Left renal pelvis (tissue), 4 donors: Measurements from ENCODE around the gene SLC6A18. TPM values are rescaled to one million over a fixed set of nuclear protein-coding genes. Genes with fewer than 3 reads are reported as not detected.
A peak's percentile ranks its signal among the peaks of the same experiment; 100 is the strongest.
"Not testable (repeated sequence)": the region's sequence is repeated elsewhere in the genome, so short reads cannot be mapped to it uniquely, and the experiment has no call there.

Experiments used
- DNase-seq, 4 donors: peaks; one replicate each; pipeline ENCODE4 v3.0.0-alpha.2; 2013; ENCODE audit warnings: low read depth in 4 of 4, low spot score in 3 of 4
- polyA plus RNA-seq, 4 donors: library from polyadenylated mRNA; unstranded; fragments of 120-200 nt; gene quantifications; one replicate each; pipeline ENCODE4 v1.2.1, GENCODE V29; 2013; ENCODE audit not compliant: insufficient read length in 4 of 4

The SLC6A18 gene
- polyA plus RNA-seq, 4 donors: 0.11 to 5.1 (median 1.2) TPM; not detected in 1

DNA sequence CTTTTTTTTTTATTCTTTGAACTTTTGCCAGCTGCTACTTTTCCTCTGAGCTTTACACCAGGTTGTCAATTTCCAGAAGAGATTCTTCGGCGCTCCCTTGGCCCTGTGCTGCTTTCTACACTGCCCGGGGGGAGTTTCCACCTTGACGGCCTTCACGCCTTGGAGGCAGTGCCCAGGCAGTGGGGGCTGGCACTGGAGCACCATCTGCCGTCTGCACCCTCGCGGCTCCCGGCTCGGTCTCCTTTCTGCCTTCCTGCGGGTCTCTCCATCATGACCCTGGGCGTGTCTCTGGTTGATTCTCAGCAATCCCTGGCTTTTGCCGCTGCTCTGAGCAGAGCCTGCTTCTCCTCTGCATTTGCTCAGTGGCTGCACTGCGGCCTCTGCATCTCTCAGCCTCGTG is 2.9 kb downstream of the SLC6A18 start:
- DNase-seq: no peak

DNA sequence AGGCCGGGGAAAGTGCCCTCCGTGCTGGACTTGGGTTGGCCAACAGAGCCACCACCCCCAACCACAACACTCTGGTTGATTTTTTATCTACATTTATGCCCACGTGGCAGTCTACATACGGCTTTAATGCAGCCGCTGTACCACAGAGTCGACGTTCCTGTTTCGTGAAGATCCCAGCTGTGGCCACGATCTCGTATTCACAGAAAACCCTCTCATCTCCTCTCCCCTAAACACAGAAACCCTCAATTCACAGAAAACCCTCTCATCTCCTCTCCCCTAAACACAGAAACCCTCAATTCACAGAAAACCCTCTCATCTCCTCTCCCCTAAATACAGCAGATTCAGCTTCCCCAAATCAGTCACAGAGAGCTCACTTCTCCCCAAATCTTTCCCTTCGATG is 3.8 kb downstream of the SLC6A18 start:
- not testable (repeated sequence) for DNase-seq

DNA sequence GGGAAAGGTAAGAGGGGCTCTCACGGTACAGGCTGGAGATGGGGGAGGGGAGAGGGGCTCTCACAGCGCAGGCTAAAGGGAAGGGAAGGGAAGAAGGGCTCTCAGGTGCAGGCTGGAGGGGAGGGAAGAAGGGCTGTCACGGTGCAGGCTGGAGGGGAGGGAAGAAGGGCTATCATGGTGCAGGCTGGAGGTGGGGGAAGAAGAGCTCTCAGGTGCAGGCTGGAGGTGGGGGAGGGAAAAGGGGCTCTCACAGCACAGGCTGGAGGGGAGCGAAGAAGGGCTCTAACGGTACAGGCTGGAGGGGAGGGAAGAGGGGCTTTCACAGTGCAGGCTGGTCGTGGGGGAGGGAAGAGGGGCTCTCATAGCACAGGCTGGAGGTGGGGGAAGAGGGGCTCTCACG is 4.6 kb downstream of the SLC6A18 start:
- DNase-seq: no peak

DNA sequence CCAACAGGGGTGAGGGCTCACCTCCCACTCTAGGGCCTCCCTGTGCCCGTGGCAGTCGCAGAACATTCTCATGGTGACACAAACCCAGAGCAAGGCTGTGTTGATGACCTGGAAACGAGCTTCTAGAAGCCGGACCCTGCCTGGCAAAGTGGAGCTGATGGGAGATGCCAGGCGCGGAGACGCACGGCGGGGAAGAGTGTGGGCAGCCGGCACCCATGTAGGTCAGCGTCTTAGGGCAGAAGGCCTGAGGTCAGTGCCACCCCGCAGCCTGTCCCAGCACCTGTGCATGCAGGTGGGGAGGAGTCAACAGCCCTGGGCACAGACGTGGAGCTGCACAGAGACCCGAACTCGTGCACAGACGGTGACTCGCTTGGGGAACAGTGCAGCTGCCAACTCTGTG is 5.4 kb downstream of the SLC6A18 start:
- no peak for DNase-seq

DNA sequence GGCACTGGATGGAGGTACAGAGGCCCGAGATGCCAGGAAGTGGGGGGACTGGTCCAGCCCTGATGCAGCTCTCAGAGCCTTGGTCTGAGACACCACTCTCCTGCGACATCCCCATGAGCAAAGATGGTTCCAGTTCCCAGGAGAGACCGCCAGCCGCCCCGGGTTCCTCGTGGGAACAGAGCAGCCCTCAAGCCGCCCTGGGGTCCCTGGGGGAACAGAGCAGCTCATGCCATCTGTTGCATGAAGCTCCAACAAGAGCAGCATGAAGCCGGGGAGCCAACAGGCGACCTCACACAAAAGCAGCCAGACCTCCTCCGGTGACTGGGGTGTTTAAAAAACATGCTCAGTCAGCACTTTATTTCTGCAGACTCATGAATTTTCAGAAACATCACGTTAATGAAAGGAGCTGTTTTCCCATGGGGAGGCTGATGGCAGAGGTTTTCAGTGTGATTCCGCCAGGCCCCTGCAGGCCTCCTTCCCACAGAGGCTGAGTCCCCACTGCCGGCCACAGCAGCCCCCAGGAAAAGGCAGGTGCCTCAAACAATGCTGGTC is 6.2 kb downstream of the SLC6A18 start:
- DNase-seq: no peak

DNA sequence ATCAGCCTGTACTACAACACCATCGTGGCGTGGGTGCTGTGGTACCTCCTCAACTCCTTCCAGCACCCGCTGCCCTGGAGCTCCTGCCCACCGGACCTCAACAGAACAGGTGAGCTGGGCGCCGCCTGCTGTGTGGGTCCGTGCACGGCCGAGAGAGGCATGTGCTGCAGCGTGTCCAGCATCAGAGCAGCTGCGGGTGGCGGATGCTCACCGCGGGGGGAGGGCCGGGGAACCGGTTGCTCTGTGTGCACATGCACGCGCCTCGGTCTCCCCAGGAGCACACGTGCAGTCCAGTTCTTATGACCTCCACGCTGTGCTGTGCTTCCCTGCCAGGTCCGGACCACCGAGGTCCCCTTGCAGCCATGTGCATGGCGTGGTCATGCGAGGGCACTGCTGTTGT is 7.6 kb downstream of the SLC6A18 start:
- no peak for DNase-seq

DNA sequence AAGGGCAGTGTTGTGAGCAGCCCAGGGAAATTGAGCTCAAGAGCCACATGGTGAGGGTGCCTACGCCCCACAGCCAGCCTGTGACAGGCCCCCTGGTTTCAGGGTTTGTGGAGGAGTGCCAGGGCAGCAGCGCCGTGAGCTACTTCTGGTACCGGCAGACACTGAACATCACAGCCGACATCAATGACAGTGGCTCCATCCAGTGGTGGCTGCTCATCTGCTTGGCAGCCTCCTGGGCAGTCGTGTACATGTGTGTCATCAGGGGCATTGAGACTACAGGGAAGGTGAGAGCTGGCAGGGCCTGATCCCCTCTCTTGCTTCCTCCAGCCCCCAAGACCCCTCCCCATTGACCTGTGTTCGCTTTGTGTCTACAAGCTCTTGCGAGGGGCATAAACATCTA is 10.2 kb downstream of the SLC6A18 start:
- no peak for DNase-seq

DNA sequence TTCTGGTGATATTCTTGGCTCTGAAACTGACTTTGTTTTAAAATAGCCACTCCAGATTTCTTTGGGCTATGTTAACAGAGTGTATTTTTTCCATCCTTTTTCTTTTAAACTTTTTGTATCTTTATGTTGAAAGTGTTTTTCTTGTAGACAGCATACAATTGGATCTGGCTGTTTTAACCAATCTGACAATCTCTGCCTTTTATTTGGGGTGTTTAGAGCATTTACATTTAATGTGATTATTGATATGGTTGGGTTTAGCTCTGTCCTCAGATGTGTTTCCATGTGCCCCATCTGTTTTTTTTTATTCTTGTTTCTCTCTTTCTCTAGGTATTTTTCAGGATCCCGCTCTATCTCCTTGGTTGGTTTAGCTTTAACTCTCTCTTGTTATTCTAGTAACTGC is 10.7 kb downstream of the SLC6A18 start:
- no peak for DNase-seq

DNA sequence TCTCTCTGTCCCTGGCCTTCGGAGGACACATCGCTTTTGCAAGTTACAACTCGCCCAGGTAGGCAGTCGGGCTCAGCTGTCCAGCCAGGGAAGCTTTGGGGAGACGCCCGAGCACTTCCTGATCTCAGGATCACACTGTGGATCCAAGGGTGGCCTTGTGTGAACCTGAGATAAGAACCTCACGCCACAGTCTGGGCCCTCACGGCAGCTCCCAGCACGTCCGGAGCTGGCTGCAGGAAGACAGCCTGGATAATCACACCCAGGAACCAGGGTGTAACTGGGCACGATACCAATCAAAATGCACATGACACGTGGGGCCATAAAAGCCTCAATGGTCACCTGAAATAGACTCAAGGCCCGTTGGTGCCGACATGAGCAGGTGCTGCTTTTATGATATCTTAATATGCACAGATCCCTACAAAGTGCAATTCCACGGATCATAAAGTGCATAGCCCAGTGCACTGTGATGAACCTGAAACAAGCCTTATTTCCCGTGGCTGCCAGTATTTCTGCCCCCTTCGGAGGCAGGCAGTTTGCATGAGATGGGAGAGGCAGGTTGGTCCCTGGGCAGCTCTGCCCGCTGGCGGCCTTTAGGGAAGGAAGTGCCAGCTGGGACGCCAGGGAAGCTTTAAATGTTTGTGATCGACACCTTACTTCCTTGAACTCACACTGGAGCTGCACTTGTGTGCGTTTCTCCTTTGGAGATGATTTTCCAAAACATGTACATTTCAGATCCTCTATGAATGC is 14.5 kb downstream of the SLC6A18 start:
- DNase-seq: no peak

DNA sequence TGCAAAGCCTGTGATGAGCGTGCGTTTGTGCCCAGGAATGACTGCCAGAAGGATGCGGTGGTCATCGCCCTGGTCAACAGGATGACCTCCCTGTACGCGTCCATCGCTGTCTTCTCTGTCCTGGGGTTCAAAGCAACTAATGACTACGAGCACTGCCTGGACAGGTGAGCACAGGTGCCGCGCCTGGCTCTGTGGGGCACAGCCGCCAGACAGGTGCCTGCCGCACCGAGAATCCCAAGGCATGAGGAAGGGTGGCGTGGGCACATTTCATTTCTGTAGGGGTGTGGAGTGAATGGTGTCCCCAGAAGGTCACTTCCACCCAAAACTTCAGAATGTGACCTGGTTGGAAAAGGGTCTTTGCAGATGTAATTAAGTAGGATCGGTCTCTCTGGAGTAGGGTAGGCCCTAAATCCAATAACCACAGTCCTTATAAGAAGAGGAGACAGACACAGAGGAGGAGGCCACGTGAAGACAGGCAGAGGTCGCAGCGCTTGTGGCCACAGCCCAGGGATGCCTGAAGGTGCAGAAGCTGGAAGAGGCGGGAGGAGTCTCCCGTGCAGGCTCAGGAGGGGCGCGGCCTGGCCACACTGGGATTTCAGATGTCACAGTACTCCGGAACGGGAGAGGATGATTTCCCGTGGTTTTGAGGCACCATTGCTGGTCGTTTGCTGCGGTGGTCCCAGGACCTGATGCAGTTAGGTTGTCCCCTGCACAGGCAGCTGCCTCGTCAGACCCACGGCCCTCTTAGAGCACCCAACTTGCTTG is 15.5 kb downstream of the SLC6A18 start:
- DNase-seq: no peak

DNA sequence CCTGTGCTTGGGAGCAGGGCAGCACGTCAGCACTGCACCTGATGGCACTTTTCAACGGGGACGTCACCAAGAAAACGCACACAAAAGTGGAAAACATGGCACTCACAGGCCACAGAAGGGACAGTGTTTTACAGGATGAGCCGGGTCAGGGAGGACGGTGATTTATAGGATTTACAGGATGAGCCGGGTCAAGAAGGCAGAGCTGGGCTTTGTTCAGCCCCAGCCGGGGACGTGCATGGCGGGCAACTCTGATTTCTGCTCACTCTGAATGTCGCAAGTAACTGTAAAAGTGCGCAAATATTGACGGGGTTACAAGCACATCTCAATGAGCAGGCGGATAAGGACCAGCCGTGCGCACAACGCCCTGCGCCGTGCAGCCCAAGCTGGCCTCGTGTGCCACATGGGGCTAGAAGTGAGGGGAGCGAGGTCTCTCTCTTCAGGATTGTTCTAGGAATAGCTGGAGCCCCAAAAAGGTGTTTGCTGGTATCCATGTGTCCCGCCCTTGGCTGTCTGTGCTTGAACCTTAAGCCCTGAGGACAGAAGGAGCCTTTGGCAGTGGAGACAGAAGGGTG is 16.4 kb downstream of the SLC6A18 start:
- DNase-seq: no peak

DNA sequence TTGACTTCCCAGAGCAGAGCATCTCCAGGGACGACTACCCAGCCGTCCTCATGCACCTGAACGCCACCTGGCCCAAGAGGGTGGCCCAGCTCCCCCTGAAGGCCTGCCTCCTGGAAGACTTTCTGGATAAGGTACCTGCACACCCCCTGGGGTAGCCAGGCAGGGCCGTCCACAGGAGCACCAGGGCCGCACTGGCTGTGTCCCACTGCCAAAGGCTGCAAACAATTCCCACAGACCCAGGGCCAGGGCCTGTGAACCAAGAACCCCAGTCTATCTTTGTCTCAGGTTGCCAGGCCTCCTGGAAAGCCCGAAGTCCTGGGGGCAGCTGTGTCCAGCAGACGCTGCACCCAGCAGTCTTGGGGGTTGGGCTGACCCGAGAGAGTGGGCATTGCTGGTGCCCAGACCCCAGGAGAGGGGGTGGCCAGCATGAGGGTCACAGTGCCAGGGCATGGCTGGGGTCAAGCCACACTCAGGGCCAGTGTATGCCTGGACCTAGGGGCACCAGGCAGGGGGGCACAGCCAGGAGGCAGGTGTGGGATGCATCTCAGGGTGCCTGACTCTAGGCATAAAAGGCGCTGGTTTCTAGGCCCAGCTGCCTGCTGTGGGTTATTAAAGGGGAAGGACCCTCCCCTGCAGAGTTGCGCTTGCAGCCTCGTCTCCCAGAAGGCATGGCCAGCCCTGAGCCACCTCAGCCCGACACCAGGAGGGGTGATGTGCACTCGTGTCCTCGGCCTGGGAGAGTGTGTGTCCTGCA is 17.7 kb downstream of the SLC6A18 start:
- no peak for DNase-seq

DNA sequence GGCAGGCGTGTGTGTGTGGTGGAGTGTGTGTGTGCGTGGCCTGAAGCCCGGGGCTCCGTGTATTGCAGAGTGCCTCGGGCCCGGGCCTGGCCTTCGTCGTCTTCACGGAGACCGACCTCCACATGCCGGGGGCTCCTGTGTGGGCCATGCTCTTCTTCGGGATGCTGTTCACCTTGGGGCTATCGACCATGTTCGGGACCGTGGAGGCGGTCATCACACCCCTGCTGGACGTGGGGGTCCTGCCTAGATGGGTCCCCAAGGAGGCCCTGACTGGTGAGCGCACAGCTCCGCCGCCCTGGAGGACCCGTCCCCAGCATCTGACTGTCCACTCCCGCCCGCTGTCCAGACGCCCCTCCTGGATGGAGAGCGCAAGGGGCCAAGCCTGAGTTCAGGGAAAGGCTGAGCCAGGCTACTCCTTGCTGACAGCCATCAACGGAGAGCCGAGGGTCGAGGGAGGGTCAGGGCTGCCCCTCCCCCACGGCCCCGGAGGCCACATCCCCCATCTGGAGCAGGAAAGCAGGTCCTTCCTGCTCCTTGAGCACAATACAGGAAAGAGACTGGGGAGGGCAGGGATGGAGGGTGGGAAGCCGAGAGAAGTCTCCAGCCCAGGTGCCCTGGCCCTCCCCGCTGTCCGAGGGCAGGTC is 18.4 kb downstream of the SLC6A18 start:
- DNase-seq: no peak

DNA sequence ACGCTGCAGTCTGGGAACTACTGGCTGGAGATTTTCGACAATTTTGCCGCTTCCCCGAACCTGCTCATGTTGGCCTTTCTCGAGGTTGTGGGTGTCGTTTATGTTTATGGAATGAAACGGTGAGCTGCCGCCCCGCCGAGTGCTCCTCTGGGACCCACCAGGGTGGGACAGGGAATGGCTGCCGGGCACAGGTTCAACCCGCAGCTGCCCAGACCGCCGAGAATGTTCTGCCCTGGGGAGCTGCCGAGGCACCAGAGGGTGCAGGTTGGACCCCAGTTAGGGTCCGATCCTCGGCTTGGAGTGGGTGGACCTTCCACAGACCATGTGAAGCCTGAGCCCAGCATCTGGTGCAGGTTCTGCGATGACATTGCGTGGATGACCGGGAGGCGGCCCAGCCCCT is 19.1 kb downstream of the SLC6A18 start:
- DNase-seq: no peak

DNA sequence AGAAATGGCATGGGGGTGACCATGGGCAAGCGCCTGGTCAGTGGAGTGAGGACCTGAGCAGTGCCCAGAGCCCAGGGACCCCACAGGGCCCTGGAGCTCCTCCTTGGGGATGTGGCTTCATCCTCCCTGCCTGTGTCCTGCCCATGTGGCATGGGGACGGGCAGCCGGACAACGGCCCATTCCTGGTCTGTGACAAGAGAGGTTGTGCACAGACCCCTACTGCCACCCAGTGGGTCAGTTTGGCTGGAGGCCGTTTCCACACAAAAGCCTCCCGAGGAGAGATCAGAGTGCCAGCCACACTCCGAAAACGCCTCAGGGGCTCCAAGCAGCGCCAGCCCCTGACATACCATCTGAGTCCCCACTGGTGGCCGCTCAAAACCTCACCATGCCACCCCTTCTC is 19.8 kb downstream of the SLC6A18 start:
- no peak for DNase-seq

DNA sequence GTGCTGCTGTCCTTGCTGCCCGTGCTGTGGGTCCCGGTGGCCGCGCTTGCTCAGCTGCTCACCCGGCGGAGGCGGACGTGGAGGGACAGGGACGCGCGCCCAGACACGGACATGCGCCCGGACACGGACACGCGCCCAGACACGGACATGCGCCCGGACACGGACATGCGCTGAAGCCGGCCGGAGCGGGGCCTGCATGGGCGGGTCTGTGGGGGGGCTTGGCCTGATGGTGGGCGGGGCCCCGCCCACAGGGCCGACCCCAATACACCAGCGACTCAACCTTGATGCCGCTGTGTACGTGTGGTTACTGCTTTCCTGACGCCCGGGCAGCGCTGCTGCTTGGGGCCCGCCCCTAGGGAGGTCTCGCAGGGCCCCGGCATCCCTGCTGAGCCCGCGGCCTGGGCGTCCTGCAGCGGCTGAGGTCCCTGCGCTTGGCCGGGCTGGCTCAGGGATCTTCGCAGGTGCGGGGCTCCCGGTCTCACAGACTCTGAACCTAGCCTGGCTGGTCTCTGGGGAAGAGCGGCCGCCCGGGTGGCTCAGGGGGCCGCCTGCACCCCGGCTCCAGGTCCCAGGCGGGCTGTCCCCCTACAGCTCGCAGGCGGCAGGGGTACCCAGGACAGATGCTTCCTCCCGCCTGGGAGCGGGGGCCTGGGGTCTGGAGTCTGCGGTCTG is 20.9 kb downstream of the SLC6A18 start:
- DNase-seq: no peak

DNA sequence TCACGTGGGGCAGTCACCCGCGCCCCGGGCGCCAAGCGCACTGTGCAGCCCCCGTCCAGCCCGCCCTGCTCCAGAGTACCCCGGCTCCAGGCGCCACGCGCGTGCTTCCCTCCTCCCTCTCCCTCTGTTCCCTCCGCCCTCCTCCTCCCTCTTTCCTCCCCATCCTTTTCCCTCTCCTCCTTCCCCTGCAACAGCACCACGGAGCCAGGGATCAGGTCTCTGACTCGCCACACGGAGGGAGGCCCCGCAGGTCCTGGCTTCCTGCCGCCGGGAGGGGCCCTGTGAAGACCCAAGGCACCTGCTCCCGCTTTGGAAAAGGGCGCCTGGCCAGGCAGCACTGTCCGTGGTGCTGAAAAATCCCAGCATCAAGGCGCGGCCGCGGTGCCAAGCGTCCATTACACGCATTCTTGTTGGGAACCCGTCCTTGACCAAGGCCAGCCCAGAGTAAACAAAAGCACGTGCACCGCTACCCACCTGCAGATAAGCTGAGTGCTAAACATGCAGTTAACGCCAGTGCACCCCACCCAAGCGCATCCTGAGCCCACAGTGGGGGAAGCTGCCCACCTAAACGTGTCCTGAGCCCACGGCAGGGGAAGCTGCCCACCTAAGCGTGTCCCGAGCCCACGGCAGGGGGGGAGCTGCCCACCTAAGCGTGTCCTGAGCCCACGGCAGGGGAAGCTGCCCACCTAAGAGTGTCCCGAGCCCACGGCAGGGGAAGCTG is 21.7 kb downstream of the SLC6A18 start:
- DNase-seq: peak; percentile 48 to 81 (median 74)

DNA sequence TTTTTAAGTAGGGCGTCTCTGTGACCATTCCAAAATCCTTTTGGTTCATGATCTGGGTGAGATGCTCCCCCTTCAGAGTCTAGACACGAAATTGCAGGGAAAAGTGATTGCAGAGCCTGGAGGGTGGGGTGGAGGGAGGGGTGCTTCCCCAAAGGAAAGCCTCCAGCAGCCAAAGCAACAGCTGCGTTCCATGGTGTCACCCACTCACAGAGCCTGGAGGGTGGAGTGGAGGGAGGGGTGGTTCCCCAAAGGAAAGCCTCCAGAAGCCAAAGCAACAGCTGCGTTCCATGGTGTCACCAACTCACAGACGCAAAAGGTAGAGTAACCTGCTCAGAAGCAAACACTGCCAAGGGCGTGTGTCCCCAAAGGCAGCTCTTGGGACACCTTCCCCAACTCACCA is 22.6 kb downstream of the SLC6A18 start:
- no peak for DNase-seq
